K562 (cell line): ENCODE measurements around the gene ACBD6. TPM values are rescaled to one million over a fixed set of nuclear protein-coding genes. Genes with fewer than 3 reads are reported as not detected.

Source experiments
- ATAC-seq: fragments of 200-7000 bp; cut with Tn5 transposase; 3 replicates; pipeline ENCODE4 v1.9.1; 2020; ENCODE audit warnings: moderate library complexity
- BruUV-seq: library from RNA; stranded (reverse); fragments of 400-500 nt; replicated peaks from 2 replicates; lab custom pipeline; 2021; lab: Mats Ljungman, UMichigan
- CTCF ChIA-PET: fragments of 300-600 bp; formaldehyde crosslinking; extraction: SDS; loops from one replicate; lab custom pipeline; 2021; ENCODE audit warnings: low intra/inter-chr PET ratio; lab: Yijun Ruan, JAX
- POLR2A ChIA-PET: fragments of 300-600, 350-650 bp; sonication (Branson Sonifier 250); formaldehyde crosslinking; extraction: SDS; loops from one replicate; lab custom pipeline; 2021; ENCODE audit warnings: antibody characterized with exemption, inconsistent platforms; lab: Yijun Ruan, JAX
- DNase-seq, 4 experiments: peaks; one replicate each; pipeline versions ENCODE4 v3.0.0 to v3.0.0-alpha.2; 2011 to 2018; ENCODE audit warnings: low spot score in 3 of 4, mixed read lengths in 3 of 4; ENCODE audit errors: extremely low read depth in 1 of 4
- FAIRE-seq: peaks from 2 replicates; lab custom pipeline; 2011; peaks lifted over from hg19 to GRCh38; lab: Jason Lieb, UNC
- H2AFZ ChIP-seq: 2 replicates; pipeline ENCODE4 v1.6.0; 2011; ENCODE audit warnings: low read depth, low read length, control low read depth, inconsistent platforms
- H3K27ac ChIP-seq: fragments of 200-600 bp; 3 replicates; pipeline ENCODE4 v1.8.0; 2011; ENCODE audit warnings: low read depth, mild to moderate bottlenecking, control low read depth, inconsistent platforms, low read length, moderate library complexity, mixed read lengths; ENCODE audit errors: extremely low read depth
- H3K27me3 ChIP-seq, 2 experiments: fragments of 300-600 bp in 1 of 2; 2 replicates in 1 of 2; 3 replicates in 1 of 2; pipeline versions ENCODE4 v1.6.0 to v1.8.0; 2011; ENCODE audit warnings: inconsistent platforms in 2 of 2, low read length in 2 of 2, mild to moderate bottlenecking in 1 of 2, mixed read lengths in 1 of 2, moderate library complexity in 1 of 2; ENCODE audit not compliant: control insufficient read depth in 2 of 2, insufficient read depth in 2 of 2
- H3K36me3 ChIP-seq: fragments of 300-600 bp; 3 replicates; pipeline ENCODE4 v1.8.0; 2011; ENCODE audit warnings: mild to moderate bottlenecking, low read length, inconsistent platforms; ENCODE audit not compliant: control insufficient read depth, insufficient read depth
- H3K4me1 ChIP-seq, 2 experiments: fragments of 200-600 bp in 1 of 2; replicated peaks in 1 of 2; 2 replicates in 1 of 2; 3 replicates in 1 of 2; pipeline versions ENCODE4 v1.5.1 to v1.8.0; 2011; ENCODE audit warnings: inconsistent platforms in 2 of 2, low read length in 2 of 2, mild to moderate bottlenecking in 1 of 2, mixed read lengths in 1 of 2, moderate library complexity in 1 of 2; ENCODE audit not compliant: control insufficient read depth in 2 of 2, insufficient read depth in 2 of 2
- H3K4me2 ChIP-seq: 2 replicates; pipeline ENCODE4 v1.6.1; 2011; ENCODE audit warnings: low read length, control low read depth, inconsistent platforms, mixed read lengths; ENCODE audit not compliant: insufficient read depth
- H3K4me3 ChIP-seq: fragments of 200-600 bp; sonication (generic), shearing (Covaris generic); 2 replicates; pipeline ENCODE4 v1.5.1; 2016; ENCODE audit warnings: control low read depth, inconsistent platforms
- H3K79me2 ChIP-seq: fragments of 200-600 bp; 3 replicates; pipeline ENCODE4 v1.8.0; 2011; ENCODE audit warnings: low read length, inconsistent platforms; ENCODE audit not compliant: control insufficient read depth, insufficient read depth
- H3K9ac ChIP-seq, 2 experiments: 2 replicates each; pipeline versions ENCODE4 v1.6.0 to v1.6.1; 2011; ENCODE audit warnings: low read depth in 2 of 2, low read length in 2 of 2, control low read depth in 1 of 2, inconsistent platforms in 1 of 2, mild to moderate bottlenecking in 1 of 2, mixed read lengths in 1 of 2; ENCODE audit not compliant: insufficient read depth in 1 of 2
- H3K9me1 ChIP-seq: one replicate; pipeline ENCODE4 v1.6.0; 2011; ENCODE audit warnings: inconsistent platforms, mild to moderate bottlenecking, low read length, moderate library complexity; ENCODE audit not compliant: control insufficient read depth, insufficient read depth
- H3K9me3 ChIP-seq: replicated peaks from 2 replicates; pipeline ENCODE4 v1.5.1; 2011; ENCODE audit warnings: low read depth, low read length, inconsistent platforms; ENCODE audit not compliant: control insufficient read depth, insufficient read depth
- H4K20me1 ChIP-seq: replicated peaks from 2 replicates; pipeline ENCODE4 v1.6.1; 2011; ENCODE audit warnings: low read length, inconsistent platforms, mixed read lengths; ENCODE audit not compliant: control insufficient read depth, insufficient read depth
- BDP1 ChIP-seq: IDR thresholded peaks from 3 replicates; pipeline ENCODE4 v1.6.1; 2011; ENCODE audit not compliant: insufficient read length, insufficient read depth
- CBX5 ChIP-seq: IDR thresholded peaks from 2 replicates; pipeline ENCODE4 v1.6.1; 2014; ENCODE audit warnings: low read depth, borderline replicate concordance
- MEF2A ChIP-seq: IDR thresholded peaks from 2 replicates; pipeline ENCODE4 v1.6.1; 2011; ENCODE audit warnings: low read depth, mild to moderate bottlenecking, low read length, moderate library complexity; ENCODE audit not compliant: control insufficient read depth
- SUPT5H ChIP-seq: fragments of 450-650 bp; IDR thresholded peaks from 2 replicates; pipeline ENCODE4 v1.6.1; 2016
- TRIM24 ChIP-seq, 2 experiments: fragments of 450-650 bp; IDR thresholded peaks; 2 replicates each; pipeline ENCODE4 v1.6.1; 2016
- TRIM28 ChIP-seq: fragments of 450-650 bp; IDR thresholded peaks from 2 replicates; pipeline ENCODE4 v1.6.1; 2017
- ZFP1 ChIP-seq: fragments of 450-650 bp; formaldehyde crosslinking; IDR thresholded peaks from 2 replicates; pipeline ENCODE4 v1.4.0; 2020; ENCODE audit warnings: mild to moderate bottlenecking, mixed read lengths
- ZNF133 ChIP-seq: fragments of 250-450 bp; sonication (Bioruptor Pico); IDR thresholded peaks from 2 replicates; pipeline ENCODE4 v1.4.0; 2020; ENCODE audit warnings: mild to moderate bottlenecking
- ZNF280A ChIP-seq: fragments of 450-650 bp; IDR thresholded peaks from 2 replicates; pipeline ENCODE4 v1.6.1; 2018; ENCODE audit warnings: mild to moderate bottlenecking, low read depth; ENCODE audit not compliant: partially characterized antibody
- WGBS: fragments of 100-300 bp; shearing (Covaris generic); methylation state at CpG from one replicate; pipeline ENCODE4 v1.1.6; 2016; ENCODE audit warnings: low coverage, mixed read lengths; ENCODE audit not compliant: insufficient coverage; ENCODE audit errors: missing lambda C conversion rate; 5-methylcytosine and 5-hydroxymethylcytosine counted together
- in situ Hi-C: fragments of 300-500 bp; cut with MboI; formaldehyde crosslinking; loops from 4 replicates; pipeline ENCODE4 v1.15.0; 2018; ENCODE audit warnings: inconsistent platforms, mixed read lengths
- intact Hi-C: fragments of 100-400 bp; cut with micrococcal nuclease; formaldehyde crosslinking; loops from 2 replicates; pipeline ENCODE4 v1.14.2; 2022
- polyA plus RNA-seq, 8 experiments: library from polyadenylated mRNA; depleted of rRNA in 4 of 8; stranded (reverse) in 5 of 8; unstranded in 3 of 8; fragments of >200 nt; fragmentation: Nextera tagmentation in 2 of 8; fragmentation: Illumina TruSeq in 1 of 8; extraction: Ambion mirVana in 2 of 8; extraction: Trizol in 1 of 8; gene quantifications; 2 replicates each; pipeline versions ENCODE4 v1.2.1 to v1.2.3, GENCODE V29; 2011 to 2014; ENCODE audit warnings: inconsistent platforms in 1 of 8, missing spikeins in 1 of 8
- total RNA-seq, 7 experiments: library from RNA; depleted of rRNA in 6 of 7; stranded (reverse); fragments of >200 nt in 6 of 7; fragmentation: Illumina TruSeq in 2 of 7; extraction: Trizol in 2 of 7; gene quantifications; 2 replicates each; pipeline versions ENCODE4 v1.2.1 to v1.2.3, GENCODE V29; 2011 to 2021; ENCODE audit warnings: low replicate concordance in 1 of 7

The ACBD6 gene
- total and polyA plus RNA-seq, 9 of the 15 experiments (the other 6 are each of a cell fraction or from before 2014, with no cell fraction given): 16.9 to 107 (median 77.7) TPM

GRCh38 chr1:180380259-180381183 is 121.9 kb downstream of the ACBD6 start:
- no peaks in the 10 kb centered on the region for H3K4me1 ChIP-seq
- no peak overlapping the region for H3K27ac ChIP-seq
- in situ Hi-C loops: no loop called here
- FAIRE-seq (no peak), DNase-seq (no peak), ATAC-seq (no peak)
- intact Hi-C loops: no loop called here
- WGBS: 74% methylated on average over 3 of the region's 3 CpGs
- H3K36me3 ChIP-seq: no peaks in the 10 kb centered on the region
- H2AFZ ChIP-seq: no peak overlapping the region
- H3K27me3 ChIP-seq: no peaks in the 10 kb centered on the region
- ChIA-PET CTCF (no interaction called here), POLR2A (no interaction called here)
- H4K20me1 ChIP-seq: no peaks in the 10 kb centered on the region
- no peak overlapping the region for H3K9ac ChIP-seq
- TF ChIP-seq SUPT5H (no peak), TRIM24 (IDR thresholded peaks at IDR 0.05) (0 out of 4 replicates have a peak, but pooled peaks of 1 of the 2 experiments have one; percentile 9), ZNF280A (peak; percentile 38), ZFP1 (CRISPR knock-in tag) (peak; percentile 95), TRIM28 (peak; percentile 79; the same call in 1 of the 2 replicates), MEF2A (no peak), BDP1 (no peak), CBX5 (0 out of 2 replicates have a peak, but pooled peaks have one; percentile 28), ZNF133 (CRISPR knock-in tag) (no peak)
- H3K4me2 ChIP-seq: no peak overlapping the region
- BruUV-seq: no TSS peak
- H3K4me3 ChIP-seq: no peak overlapping the region
- H3K9me1 ChIP-seq: no peaks in the 10 kb centered on the region
- H3K79me2 ChIP-seq: peaks cover 40% of the 10 kb centered on the region
- H3K9me3 ChIP-seq: peaks cover 8% of the 10 kb centered on the region
